CD4-positive, alpha-beta T cell treated with Interferon alpha-2 for 1 hour (primary cell): ENCODE data around the gene VPS11.
"Not testable (repeated sequence)": the region's sequence is repeated elsewhere in the genome, so short reads cannot be mapped to it uniquely, and the experiment has no call there.

ENCODE experiments used
- DNase-seq, 2 donors: peaks; one replicate each; pipeline ENCODE4 v3.0.0-alpha.2; 2020 to 2022

The VPS11 gene

DNA sequence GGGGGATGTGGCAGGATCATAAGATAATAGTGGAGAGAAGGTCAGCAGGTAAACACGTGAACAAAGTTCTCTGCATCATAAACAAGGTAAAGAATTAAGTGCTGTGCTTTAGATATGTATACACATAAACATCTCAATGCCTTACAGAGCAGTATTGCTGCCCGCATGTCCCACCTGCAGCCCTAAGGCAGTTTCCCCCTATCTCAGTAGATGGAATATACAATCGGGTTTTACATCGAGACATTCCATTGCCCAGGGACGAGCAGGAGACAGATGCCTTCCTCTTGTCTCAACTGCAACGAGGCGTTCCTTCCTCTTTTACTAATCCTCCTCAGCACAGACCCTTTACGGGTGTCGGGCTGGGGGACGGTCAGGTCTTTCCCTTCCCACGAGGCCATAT lies 28.1 kb upstream of the VPS11 start:
- not testable (repeated sequence) for DNase-seq

GRCh38 chr11:119041821-119042514 lies 25.6 kb upstream of the VPS11 start:
- DNase-seq, result no peak

GRCh38 chr11:119042927-119043326 lies 24.7 kb upstream of the VPS11 start:
- DNase-seq, result no peak

GRCh38 chr11:119044708-119045107 lies 22.9 kb upstream of the VPS11 start:
- no peak for DNase-seq

GRCh38 chr11:119046489-119046888 lies 21.1 kb upstream of the VPS11 start:
- no peak for DNase-seq

GRCh38 chr11:119047205-119047604 lies 20.4 kb upstream of the VPS11 start:
- DNase-seq, result no peak

GRCh38 chr11:119048644-119049043 lies 19.0 kb upstream of the VPS11 start:
- DNase-seq, result no peak

GRCh38 chr11:119049081-119049480 lies 18.5 kb upstream of the VPS11 start:
- no peak for DNase-seq

- DNase-seq, result peak in 1 of 2 donors; percentile 39
Measured at GRCh38 chr11:119051440-119052162, 16.0 kb upstream of the VPS11 start.

DNA sequence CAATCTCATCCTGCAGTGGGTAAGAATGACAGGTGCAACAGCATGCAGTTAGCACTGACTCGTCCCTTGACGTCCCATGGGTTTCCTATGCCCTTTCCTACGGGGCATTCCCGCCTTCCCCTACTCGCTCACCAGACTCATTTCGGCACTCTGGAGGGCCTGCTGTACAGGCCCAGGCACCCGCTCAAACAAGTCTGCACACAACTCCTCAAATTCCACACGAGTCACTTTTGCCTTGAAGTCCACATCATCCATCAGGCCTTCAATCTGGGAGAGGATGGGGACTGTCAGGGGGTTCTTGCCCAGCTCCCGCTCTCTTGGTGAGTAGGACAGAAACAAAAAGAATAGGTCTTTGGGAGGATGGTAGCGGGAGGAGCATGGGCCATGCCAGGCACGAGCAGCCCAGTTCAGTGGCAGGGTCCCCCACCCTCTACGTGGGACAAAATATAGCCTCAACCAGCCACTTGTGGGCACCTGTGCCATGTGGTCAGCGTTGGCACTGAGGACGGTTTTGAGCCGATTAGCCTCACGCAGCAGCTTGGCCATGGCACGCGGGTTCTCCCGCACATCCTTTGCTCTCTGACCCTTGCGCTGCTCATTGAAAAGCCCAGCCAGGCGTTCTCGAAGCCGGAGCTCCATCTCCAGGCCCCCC lies 15.3 kb upstream of the VPS11 start:
- DNase-seq, result no peak

DNA sequence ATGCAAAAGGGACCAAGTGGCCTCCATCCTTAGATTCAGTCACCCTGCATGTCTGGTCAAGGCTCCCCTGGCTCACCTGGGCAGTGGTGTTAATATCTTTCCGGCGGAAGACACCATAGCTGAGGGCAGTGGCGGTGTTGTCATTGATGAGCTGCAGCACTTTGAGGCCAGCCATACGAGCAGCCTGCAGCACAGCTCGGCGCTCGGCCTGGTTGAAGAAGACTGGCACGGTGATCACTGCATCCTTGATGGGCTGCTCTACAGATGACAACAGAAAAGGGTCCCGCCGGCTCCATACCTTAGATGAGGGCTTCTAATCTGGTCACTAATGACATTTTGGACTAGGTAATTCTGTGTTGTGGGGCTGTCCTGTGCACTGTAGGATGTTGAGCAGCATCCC lies 13.2 kb upstream of the VPS11 start:
- DNase-seq, result no peak

- peak in 1 of 2 donors; percentile 22 for DNase-seq
Measured at GRCh38 chr11:119055901-119056300, 11.7 kb upstream of the VPS11 start.

DNA sequence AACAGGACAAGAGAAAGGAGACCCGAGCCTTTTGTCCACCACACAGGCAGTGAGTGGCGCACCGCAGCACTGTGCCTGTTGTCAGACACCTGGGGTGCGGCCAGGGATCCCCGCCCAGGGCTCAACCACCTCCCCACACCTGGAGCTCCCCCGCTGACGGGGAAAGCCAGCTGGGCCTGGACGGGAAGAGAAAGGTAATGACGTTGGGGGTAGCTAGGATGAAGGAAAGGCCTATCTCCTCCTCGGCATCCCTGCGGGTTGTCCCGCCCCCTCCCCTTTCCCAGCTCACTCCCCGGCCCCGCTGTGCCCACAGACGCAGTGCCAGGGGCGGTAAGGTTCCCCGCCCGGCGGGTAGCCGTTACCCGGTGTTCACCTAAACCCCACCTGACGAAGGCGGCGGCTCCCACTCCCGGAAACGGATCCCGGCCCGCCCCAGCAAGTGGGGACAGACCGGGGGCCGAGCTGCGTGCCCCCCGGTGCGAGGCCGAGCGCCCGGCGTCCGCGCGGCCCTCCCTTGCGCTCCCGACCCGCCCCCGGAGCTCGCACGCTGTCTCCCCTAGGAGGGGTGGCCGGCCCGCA lies 11.1 kb upstream of the VPS11 start:
- peak; percentile 36 to 67 for DNase-seq

GRCh38 chr11:119057000-119057769 lies 10.4 kb upstream of the VPS11 start, which contains the start of gene HYOU1:
Gene HYOU1, minus strand, starts transcription at chr11:119057205. Its CDS starts 1,045 bp downstream, at chr11:119056160.
- peak; percentile 97 to 99 for DNase-seq

GRCh38 chr11:119059128-119059527 lies 8.5 kb upstream of the VPS11 start:
- not testable (repeated sequence) for DNase-seq

- DNase-seq, result no peak
Measured at GRCh38 chr11:119061256-119061655, 6.4 kb upstream of the VPS11 start.

DNA sequence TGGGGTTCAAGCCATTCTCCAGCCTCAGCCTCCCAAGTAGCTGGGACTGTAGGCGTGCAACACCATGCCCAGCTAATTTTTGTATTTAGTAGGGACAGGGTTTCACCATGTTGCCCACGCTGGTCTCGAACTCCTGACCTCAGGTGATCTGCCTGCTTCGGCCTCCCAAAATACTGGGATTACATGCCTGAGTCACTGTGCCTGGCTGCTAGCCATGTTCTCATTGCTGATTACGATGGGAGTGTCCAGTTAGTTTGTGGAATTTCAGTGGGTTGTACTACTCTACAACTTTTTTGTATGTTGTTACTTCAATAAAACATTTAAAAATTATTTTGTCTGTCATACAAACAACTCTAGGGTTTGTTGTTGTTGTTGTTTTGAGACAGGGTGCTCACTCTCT lies 4.8 kb upstream of the VPS11 start:
- no peak for DNase-seq

DNA sequence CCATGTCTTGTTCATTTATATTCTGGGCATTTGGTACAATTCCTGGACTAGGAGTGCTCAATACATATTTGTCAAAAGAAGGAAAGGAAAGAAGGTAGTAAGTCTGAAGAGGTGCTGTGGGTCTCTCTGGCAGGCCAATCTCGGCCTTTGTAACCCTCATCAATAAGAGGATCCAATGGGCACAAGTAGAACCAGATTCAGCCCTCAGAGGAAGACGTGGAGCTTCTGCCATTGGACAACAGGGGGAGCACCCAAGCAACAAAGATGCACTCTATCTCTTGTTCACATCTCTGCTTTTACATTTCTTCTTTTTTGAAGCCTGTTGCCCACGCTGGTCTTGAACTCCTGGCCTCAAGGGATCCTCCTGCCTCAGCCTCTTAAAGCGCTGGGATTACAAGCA lies 2.2 kb upstream of the VPS11 start:
- DNase-seq, result peak; percentile 54 to 69

- DNase-seq, result no peak
Measured at GRCh38 chr11:119077839-119078238, 10.2 kb downstream of the VPS11 start.

DNA sequence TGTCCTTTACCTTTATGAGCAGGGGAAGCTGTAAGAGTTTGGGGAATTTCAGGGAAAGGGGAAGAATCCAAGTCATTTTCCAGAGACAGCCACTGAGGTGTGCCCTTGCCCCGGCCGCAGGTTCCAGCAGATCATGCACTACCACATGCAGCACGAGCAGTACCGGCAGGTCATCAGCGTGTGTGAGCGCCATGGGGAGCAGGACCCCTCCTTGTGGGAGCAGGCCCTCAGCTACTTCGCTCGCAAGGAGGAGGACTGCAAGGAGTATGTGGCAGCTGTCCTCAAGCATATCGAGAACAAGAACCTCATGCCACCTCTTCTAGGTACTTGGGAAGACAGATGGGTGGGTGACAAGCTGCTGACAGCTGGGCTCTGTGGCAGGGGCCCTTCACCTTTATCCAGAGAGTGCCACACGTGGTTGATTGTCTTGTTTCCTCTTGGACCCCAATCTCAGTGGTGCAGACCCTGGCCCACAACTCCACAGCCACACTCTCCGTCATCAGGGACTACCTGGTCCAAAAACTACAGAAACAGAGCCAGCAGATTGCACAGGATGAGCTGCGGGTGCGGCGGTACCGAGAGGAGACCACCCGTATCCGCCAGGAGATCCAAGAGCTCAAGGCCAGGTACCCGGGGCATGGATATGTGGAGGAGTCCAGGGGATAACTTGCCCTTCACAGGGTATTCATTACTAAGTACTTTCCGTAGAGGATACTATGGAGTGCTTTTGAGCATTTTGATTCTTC lies 11.2 kb downstream of the VPS11 start:
- no peak for DNase-seq

GRCh38 chr11:119081682-119082260 lies 14.2 kb downstream of the VPS11 start:
- DNase-seq, result no peak
